Breast epithelium (tissue), 4 donors: ENCODE results near the gene DPY19L3. TPM values are rescaled to one million over a fixed set of nuclear protein-coding genes. Genes with fewer than 3 reads are reported as not detected.
"Not testable (repeated sequence)": the region's sequence is repeated elsewhere in the genome, so short reads cannot be mapped to it uniquely, and the experiment has no call there.

Experiments used
- DNase-seq, 2 donors: peaks; one replicate each; pipeline ENCODE4 v3.0.0-alpha.2; 2019; ENCODE audit warnings: low spot score in 2 of 2
- H3K27ac ChIP-seq, 2 donors: fragments of 200-600 bp; sonication (generic) in 1 of 2; one replicate each; pipeline ENCODE4 v1.5.1; 2016 to 2019; ENCODE audit warnings: mild to moderate bottlenecking in 1 of 2
- H3K27me3 ChIP-seq, 2 donors: fragments of 200-600 bp; sonication (generic) in 1 of 2; one replicate each; pipeline versions ENCODE4 v1.5.1 to v1.6.0; 2017 to 2019; ENCODE audit warnings: control low read depth in 1 of 2, mild to moderate bottlenecking in 1 of 2
- H3K36me3 ChIP-seq: fragments of 200-600 bp; one replicate; pipeline ENCODE4 v1.5.1; 2019
- H3K4me1 ChIP-seq, 2 donors: fragments of 200-600 bp; sonication (generic); one replicate each; pipeline ENCODE4 v1.5.1; 2016 to 2019; ENCODE audit warnings: control low read depth in 1 of 2
- H3K4me3 ChIP-seq, 3 donors: fragments of 200-600 bp; sonication (generic); 1 replicate in 2 of 3; 2 replicates in 1 of 3; pipeline ENCODE4 v1.5.1; 2016 to 2019; ENCODE audit warnings: mild to moderate bottlenecking in 3 of 3, moderate library complexity in 2 of 3
- H3K9me3 ChIP-seq, 2 donors: fragments of 200-600 bp; sonication (generic) in 1 of 2; one replicate each; pipeline ENCODE4 v1.5.1; 2016 to 2019; ENCODE audit warnings: control low read depth in 1 of 2
- CTCF ChIP-seq, 3 donors: fragments of 450-650 bp; IDR thresholded peaks; one replicate each; pipeline ENCODE4 v1.5.1; 2016 to 2017; ENCODE audit warnings: antibody characterized with exemption in 3 of 3, mild to moderate bottlenecking in 3 of 3, moderate library complexity in 3 of 3
- POLR2A ChIP-seq: fragments of 450-650 bp; IDR thresholded peaks from one replicate; pipeline ENCODE4 v1.6.1; 2016; ENCODE audit warnings: antibody characterized with exemption, mild to moderate bottlenecking, moderate library complexity
- POLR2AphosphoS5 ChIP-seq, 3 donors: sonication (generic); formaldehyde crosslinking; IDR thresholded peaks; one replicate each; pipeline ENCODE4 v1.6.1; 2017; ENCODE audit warnings: antibody characterized with exemption in 3 of 3
- intact Hi-C: fragments of 100-400 bp; cut with DNase I; formaldehyde crosslinking; loops from one replicate; pipeline ENCODE4 v1.15.1; 2023; ENCODE audit warnings: low total_unique reads
- total RNA-seq, 3 donors: library from RNA; depleted of rRNA; stranded (reverse); fragments of >200 nt; gene quantifications; one replicate each; pipeline ENCODE4 v1.1.0, GENCODE V29; 2016

Gene DPY19L3
- total RNA-seq, 3 donors from 2014 or later = 23.8 to 33.1 (median 25.8) TPM

GRCh38 chr19:32480321-32480720 is 74.8 kb downstream of the DPY19L3 start:
- no peak overlapping the region for H3K27ac ChIP-seq
- TF ChIP-seq POLR2A (no peak), CTCF (IDR thresholded peaks at IDR 0.05) (no peak), POLR2AphosphoS5 (IDR thresholded peaks at IDR 0.05) (no peak)
- peaks cover 10% of the 10 kb centered on the region for H3K36me3 ChIP-seq
- intact Hi-C loops = no loop called here
- H3K4me3 ChIP-seq = no peak overlapping the region
- H3K27me3 ChIP-seq = no peaks in the 10 kb centered on the region
- H3K9me3 ChIP-seq = no peaks in the 10 kb centered on the region
- DNase-seq = no peak
- H3K4me1 ChIP-seq = no peaks in the 10 kb centered on the region

GRCh38 chr19:32483574-32483973 is 78.0 kb downstream of the DPY19L3 start:
- Histone ChIP-seq H3K9me3 (peaks cover 7 to 11% of the 10 kb centered on the region in 2 donors), H3K4me3 (no peak overlapping the region), H3K4me1 (no peaks in the 10 kb centered on the region), H3K27ac (no peak overlapping the region), H3K27me3 (no peaks in the 10 kb centered on the region), H3K36me3 (peaks cover 10% of the 10 kb centered on the region)
- no peak for TF ChIP-seq CTCF (IDR thresholded peaks at IDR 0.05)
- no peak for TF ChIP-seq POLR2A
- no peak for TF ChIP-seq POLR2AphosphoS5 (IDR thresholded peaks at IDR 0.05)
- no peak for DNase-seq
- intact Hi-C loops = no loop called here

GRCh38 chr19:32489971-32490370 is 84.4 kb downstream of the DPY19L3 start:
- Histone ChIP-seq H3K9me3 (peaks cover 14 to 16% of the 10 kb centered on the region in 2 donors), H3K4me3 (no peak overlapping the region), H3K36me3 (no peaks in the 10 kb centered on the region), H3K4me1 (no peaks in the 10 kb centered on the region), H3K27ac (no peak overlapping the region), H3K27me3 (no peaks in the 10 kb centered on the region)
- intact Hi-C loops = no loop called here
- DNase-seq = no peak
- TF ChIP-seq POLR2AphosphoS5 (IDR thresholded peaks at IDR 0.05) (no peak), POLR2A (no peak), CTCF (IDR thresholded peaks at IDR 0.05) (no peak)

- Histone ChIP-seq H3K4me1 (no peaks in the 10 kb centered on the region), H3K27ac (no peak overlapping the region), H3K4me3 (no peak overlapping the region), H3K27me3 (no peaks in the 10 kb centered on the region), H3K36me3 (no peaks in the 10 kb centered on the region), H3K9me3 (peaks cover 0 to 4% of the 10 kb centered on the region in 2 donors)
- no peak for DNase-seq
- TF ChIP-seq POLR2A = no peak
- TF ChIP-seq CTCF (IDR thresholded peaks at IDR 0.05) = no peak
- intact Hi-C loops = no loop called here
Measured at GRCh38 chr19:32497391-32497790, 91.8 kb downstream of the DPY19L3 start.

- Histone ChIP-seq H3K36me3 (no peaks in the 10 kb centered on the region), H3K9me3 (peaks cover 0 to 4% of the 10 kb centered on the region in 2 donors), H3K4me3 (no peak overlapping the region), H3K4me1 (no peaks in the 10 kb centered on the region), H3K27me3 (no peaks in the 10 kb centered on the region), H3K27ac (no peak overlapping the region)
- no peak for TF ChIP-seq CTCF (IDR thresholded peaks at IDR 0.05)
- TF ChIP-seq POLR2AphosphoS5 (IDR thresholded peaks at IDR 0.05) = no peak
- no peak for TF ChIP-seq POLR2A
- DNase-seq = no peak
- intact Hi-C loops = no loop called here
Measured at GRCh38 chr19:32498648-32499200, 93.2 kb downstream of the DPY19L3 start.

- DNase-seq, H3K27ac ChIP-seq, H3K36me3 ChIP-seq, H3K27me3 ChIP-seq, intact Hi-C loops, H3K4me1 ChIP-seq, H3K4me3 ChIP-seq: not testable (repeated sequence)
- peaks cover 0 to 10% of the 10 kb centered on the region in 2 donors for H3K9me3 ChIP-seq
Measured at GRCh38 chr19:32512498-32512897, 106.9 kb downstream of the DPY19L3 start.
